Stimulated activated CD4-positive, alpha-beta T cell treated with anti-CD3 and anti-CD28 coated beads, TNF-alpha, amount 100 ng/mL, for 48 hours (primary cell): Measurements from ENCODE around the gene PRF1.
"Not testable (repeated sequence)": the region's sequence is repeated elsewhere in the genome, so short reads cannot be mapped to it uniquely, and the experiment has no call there.

Experiments
- DNase-seq, 3 donors: peaks; one replicate each; pipeline ENCODE4 v3.0.0-alpha.2; 2020; ENCODE audit warnings: low read depth in 3 of 3

PRF1 gene

DNA sequence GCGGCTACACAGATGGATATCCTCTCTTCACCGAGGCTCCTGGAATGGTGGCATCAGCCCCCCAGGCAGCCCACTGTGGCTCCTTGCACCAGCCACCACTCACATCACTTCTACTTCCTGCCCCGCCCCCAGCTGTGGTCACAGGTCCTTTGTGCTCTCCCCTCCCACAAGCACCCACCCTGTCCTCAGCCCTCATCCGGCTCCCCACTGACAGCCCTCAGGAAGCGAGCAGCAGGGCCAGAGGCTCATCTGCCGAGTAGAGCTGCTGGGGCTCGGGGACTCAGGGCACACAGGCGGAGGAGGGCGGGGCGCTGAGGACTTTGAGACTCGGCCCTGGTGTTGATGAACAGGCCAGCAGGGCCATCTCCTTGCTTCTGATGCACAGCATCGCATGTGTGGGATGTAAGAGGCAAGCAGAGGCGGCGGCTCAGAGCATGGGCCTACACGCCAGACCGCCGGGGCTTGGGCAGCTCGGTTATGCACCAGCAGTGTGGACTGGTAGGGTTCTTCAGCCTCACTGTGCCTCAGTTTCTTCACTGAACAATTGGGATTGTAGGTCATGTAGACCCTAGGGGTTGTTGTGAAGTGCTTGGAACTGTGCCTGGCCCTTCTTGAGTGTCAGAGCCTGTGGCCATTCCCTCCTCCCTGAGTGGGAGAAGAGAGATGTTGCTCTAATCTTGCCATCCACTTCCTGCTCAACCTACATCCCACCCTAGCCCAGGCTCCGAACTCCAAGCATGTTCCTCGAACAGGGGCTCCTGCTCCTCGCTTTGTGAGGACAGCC, at the start of gene PRF1:
Gene PRF1 (minus strand): TSS at position 77 of the 784 bp plus-strand sequence. CDS start 1,839 bp downstream, outside the sequence.
- DNase-seq: peak; percentile 40 to 65 (median 47)

DNA sequence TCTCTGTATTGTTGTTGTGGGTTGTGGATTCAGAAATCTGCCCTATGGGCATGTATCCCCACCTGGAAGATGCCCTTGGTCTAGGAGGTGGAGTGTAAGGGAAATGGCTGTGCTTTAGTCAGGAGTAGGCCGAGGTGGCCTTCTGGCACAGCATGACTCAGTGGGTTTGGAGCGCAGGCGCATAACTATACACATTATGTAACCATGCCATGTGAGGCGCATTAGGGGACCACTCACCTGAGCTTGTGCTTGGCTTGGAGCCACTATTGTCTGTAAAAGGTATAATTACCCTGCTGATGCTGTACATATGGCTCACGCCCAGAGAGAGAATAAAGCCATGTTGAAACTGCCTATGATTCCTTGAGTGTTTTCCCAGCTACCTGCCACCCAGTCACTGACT, 49.1 kb upstream of the PRF1 start:
- no peak for DNase-seq

DNA sequence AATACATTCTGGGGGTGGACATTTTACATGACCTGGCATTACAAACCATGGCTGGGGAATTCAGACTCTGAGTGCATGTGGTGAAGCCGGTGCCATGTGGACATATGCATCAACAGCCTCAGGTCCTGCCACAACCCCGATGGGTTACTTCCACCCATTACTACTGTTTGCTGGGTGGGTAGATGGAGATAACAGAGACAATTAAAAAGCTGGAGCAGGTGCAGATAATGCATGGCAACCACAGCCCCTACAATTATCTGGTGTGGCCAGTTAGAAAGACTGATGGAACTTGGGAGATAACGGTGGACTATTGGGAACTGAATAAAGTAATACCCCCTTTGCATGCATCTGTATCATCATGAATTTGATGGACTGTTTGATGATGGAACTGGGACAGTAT, 48.2 kb upstream of the PRF1 start:
- DNase-seq: no peak

DNA sequence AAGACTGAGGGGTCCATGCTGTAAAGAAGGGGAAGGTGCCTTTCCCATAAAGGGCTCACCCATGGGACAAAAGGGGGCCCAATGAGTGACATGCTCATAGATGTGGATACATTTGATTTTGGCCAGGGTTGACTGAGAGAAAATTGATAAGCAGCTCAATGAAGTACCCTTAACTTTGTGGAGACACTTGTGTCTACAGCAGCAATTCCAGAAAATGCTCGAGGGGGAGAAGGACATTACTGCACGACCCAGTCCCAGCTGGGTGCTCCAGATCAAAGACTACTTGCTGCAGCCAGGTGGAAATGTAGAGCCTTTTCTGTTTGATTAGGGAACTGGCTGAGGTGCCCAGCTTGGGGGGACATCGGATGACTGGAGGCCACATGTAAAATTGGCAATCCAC, 47.6 kb upstream of the PRF1 start:
- no peak for DNase-seq

DNA sequence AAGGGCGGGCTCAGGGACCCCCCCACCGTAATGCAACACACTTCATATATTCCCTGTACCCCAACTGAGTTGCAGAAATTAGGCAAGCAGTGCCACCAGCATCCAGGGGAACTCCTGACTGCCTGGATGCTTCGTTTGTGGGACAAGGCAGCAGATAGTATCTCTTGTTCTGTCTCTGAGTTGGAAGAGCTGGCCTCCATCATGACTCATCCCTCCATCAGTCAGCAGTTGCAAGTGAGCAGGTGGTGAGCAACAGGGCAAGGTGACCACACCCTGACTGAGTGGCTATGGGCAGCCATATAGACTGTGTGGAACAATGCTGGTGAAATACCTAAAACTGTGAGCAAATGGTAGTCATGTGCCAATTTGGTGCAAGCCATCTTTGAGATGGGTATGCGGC, 47.0 kb upstream of the PRF1 start:
- no peak for DNase-seq

DNA sequence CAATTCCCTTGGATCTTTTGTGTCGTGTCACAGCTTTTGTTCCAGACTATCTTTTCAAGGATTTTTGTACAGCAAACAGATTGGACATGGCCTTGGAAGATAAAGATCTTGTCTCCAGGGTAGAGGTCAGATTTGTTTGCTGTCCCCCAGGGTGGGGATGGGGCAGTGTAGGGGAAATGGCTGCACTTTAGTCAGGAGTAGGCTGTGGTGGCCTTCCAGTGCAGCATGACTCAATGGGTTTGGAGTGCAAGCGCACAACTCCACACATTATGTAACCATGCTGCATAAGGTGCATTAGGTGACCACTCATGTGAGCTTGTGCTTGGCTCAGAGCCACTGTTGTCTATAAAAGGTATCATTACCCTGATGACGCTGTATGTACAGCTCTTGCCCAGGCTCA, 45.9 kb upstream of the PRF1 start:
- DNase-seq: no peak

DNA sequence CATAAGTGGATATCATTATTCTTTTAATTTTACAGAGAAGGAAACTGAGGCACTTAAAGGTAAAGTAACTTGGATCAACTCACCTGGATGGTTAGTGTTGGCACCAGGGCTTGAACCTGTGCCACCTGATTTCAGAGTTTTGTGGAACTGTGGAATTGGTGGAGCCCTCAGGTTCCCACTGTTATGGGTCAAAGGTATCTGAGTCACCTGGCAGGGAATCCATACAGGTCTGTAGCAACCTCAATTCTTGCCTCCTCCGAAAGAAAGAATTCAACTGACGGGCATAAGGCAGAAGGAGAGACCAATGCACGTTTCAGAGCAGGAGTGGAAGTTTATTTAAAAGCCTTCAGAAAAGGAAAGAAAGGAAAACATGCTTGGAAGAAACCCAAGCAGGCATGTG, 44.5 kb upstream of the PRF1 start:
- no peak for DNase-seq

DNA sequence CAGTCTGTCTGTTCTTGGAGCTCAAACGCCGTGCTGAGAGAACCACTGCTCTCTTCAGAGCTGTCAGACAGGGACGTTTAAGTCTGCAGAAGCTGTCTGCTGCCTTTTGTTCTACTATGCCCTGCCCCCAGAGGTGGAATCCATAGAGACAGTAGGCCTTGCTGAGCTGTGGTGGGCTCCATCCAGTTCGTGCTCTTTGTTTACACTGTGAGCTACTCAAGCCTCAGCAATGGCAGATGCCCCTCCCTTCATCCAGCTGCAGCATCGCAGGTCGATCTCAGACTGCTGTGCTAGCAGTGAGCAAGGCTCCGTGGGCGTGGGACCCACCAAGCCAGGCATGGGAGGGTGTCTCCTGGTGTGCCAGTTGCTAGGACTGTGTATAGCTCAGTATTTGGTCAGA, 42.4 kb upstream of the PRF1 start:
- DNase-seq: not testable (repeated sequence)

DNA sequence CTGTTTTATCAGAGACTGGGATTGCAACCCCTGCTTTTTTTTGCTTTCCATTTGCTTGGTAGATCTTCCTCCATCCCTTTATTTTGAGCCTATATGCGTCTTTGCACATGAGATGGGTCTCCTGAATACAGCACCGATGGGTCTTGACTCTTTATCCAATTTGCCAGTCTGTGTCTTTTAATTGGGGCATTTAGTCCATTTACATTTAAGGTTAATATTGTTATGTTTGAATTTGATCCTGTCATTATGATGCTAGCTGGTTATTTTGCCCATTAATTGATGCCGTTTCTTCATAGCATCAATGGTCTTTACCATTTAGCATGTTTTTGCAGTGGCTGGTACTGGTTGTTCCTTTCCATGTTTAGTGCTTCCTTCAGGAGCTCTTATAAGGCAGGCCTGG, 40.7 kb upstream of the PRF1 start:
- DNase-seq: not testable (repeated sequence)

DNA sequence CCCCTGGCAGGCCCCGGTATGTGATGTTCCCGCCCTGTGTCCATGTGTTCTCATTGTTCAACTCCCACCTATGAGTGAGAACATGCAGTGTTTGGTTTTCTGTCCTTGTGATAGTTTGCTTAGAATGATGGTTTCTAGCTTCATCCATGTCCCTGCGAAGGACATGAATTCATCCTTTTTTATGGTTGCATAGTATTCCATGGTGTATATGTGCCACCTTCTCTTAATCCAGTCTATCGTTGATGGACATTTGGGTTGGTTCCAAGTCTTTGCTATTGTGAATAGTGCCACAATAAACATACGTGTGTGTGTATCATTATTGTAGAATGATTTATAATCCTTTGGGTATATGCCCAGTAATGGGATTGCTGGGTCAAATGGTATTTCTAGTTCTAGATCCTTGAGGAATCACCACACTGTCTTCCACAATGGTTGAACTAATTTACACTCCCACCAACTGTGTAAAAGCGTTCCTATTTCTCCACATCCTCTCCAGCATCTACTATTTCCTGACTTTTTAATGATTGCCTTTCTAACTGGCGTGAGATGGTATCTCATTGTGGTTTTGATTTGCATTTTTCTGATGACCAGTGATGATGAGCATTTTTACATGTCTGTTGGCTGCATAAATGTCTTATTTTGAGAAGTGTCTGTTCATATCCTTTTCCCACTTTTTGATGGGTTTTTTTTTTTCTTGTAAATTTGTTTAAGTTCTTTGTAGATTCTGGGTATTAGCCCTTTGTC, 37.3 kb upstream of the PRF1 start:
- not testable (repeated sequence) for DNase-seq

DNA sequence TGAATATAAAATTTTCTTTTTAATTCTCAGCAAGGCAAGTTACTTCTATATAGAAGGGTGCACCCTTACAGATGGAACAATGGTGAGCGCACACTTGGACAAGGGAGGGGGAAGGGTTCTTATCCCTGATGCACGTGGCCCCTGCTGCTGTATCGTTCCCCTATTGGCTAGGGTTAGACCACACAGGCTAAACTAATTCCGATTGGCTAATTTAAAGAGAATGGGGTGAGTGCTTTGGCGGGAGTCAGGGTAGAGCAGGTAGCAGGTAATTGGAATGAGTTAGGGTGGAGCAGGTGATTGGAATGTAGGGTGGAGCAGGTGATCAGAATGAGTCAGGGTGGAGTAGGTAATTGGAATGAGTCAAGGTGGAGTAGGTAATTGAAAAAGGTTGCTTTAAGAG, 32.0 kb upstream of the PRF1 start:
- not testable (repeated sequence) for DNase-seq

DNA sequence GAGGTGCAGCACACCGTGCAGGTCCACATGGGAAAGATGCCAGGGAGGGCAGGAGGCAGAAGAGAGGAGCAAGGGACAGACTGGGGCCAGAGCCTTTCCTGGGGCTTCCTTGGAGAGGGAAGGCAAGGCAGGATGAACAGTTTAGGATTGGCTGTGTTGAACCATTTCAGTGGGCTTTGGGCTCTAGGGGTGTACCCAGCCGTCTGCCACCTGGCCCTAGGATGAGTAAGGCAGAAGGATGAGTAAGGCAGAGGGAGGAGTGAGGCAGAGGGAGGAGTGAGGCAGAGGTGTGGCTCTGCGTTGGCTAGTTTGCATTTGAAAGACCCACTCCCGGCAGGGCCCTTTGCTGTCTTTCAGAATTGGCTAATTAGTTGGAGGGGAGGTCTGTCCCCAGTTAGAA, 31.5 kb upstream of the PRF1 start:
- DNase-seq: no peak

DNA sequence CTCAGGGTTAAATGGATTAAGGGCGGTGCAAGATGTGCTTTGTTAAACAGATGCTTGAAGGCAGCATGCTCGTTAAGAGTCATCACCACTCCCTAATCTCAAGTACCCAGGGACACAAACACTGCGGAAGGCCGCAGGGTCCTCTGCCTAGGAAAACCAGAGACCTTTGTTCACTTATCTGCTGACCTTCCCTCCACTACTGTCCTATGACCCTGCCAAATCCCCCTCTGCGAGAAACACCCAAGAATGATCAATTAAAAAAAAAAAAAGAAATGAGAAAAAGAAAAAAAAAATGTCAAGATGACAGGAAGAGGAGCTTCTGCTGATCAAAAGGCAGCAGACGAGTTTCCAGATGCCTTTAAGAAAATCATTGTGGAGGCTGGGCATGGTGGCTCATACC, 29.2 kb upstream of the PRF1 start:
- DNase-seq: not testable (repeated sequence)

DNA sequence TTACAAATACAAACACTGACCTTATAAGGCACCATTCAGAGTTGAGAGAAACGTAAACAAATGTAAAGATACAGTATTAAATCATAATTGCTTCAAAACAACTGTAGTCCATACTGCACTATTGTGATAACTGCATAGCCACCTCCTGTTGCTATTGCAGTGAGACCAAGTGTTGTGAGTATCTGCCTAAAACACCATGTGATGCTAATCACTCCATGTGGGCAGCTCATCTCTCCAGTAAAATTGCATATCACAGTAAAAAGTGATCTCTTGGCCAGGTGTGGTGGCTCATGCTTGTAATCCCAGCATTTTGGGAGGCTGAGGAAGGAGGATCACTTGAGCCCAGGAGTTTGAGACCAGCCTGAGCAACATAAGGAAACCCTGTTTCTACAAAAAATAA, 26.8 kb upstream of the PRF1 start:
- no peak for DNase-seq

DNA sequence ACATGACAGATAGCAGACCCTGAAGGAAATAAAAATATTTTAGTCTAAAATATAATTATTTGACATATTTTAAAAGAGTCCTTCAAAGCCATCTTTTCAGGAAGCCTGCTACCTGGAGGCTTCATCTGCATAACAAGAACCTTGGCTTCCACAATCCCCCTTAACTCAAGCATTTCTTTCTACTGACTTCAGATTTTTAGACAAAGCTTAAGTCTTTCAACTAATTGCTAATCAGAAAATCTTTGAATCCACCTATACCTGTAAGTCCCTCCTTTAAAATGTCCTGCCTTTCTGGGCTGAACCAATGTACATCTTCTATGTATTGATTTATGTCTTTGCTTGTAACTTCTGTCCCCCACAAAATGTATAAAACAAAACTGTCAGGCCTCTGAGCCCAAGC, 23.5 kb upstream of the PRF1 start:
- DNase-seq: no peak

DNA sequence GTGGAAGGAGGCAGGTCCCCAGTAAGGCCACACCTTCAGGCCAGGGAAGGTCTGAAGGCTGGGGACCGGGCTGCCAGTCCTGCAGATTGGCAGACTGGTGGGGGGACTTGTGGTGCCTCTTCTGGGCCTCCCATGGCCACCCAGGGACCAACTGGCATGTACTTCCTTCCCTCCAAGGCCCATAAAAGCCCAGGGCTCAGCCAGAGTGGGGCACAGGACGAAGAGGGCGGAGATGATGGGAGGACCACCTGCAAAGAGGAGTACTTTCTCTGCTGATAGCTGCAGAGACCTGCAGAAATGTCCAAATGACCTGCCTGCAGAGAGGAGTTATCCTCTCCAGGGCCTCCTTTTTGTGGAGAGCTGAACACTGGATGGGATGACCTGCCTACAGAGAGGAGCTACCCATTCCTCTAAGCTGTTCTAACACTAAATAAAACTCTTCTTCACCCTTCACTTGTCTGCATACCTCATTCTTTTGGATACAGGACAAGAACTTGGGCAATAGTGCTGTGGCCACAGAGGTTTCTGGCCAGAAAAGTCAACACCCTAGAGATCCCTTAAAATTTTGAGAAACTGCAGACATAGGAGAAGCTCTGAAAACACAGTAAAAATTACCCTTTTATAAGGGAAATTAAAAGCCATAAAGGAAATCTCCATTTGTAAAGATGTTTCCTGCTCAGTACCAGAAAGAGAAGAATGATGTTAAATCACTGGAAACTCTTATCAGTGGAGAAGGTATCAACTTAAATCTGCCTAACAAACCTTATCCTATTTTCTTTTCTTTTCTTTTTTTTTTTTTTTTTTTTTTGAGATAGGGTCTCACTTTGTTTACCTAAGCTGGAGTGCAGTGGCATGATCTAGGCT, 20.7 kb upstream of the PRF1 start:
- DNase-seq: no peak

DNA sequence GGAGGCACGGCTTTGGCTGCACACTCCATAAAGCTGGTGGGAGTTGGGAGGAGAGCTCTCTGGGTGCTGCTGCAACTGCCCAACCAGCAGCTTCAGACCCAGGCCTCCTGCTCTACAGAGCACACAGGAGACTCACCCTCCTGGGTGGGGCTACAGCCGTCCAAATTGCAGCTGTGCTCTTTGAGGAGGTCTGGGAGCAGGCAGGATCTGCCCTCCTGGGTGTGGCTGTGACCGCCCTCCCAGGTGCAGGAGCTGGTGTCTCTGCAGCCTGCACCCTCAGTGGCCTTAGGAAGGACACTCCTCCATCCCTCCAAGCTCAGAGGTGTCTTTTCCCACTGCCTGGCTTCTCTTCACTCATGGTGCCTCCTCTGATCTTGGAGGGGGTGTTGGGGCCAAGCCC, 20.0 kb upstream of the PRF1 start:
- DNase-seq: no peak

DNA sequence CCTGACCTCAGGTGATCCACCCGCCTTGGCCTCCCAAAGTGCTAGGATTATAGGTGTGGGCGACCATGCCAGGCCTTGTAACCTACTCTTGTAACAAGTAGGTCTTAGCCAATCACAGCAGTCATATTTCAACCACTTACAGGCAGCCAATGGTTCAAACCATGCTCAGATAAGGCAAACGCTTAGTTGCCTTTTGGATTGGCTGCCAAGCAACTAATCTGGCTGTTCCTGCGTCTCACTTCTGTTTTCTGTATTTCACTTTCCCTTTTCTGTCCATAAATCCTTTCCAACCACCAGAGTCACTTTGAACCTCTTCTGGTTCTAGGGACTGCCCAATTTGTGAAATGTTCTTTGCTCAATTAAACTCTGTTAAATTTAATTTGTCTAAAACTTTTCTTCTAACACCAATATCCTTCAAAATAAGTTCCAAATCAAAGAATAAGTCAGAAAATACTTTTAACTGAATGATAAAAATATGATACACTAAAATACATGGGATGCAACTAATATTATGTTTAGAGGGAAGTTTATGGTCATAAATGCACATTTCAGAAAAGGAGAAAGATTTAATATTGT, 19.1 kb upstream of the PRF1 start:
- DNase-seq: no peak

DNA sequence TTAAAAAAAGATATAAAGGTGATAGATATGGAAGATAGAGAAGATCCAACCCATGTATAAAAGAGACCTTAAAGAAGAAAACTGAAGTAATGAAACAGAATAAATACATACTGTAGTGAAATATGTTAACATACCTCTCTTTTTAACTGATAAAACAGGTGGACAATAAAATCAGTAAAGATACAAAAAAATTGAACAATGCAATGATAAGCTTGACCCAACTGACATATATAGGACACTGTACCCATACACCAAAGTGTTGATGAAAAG, 17.4 kb upstream of the PRF1 start:
- no peak for DNase-seq

DNA sequence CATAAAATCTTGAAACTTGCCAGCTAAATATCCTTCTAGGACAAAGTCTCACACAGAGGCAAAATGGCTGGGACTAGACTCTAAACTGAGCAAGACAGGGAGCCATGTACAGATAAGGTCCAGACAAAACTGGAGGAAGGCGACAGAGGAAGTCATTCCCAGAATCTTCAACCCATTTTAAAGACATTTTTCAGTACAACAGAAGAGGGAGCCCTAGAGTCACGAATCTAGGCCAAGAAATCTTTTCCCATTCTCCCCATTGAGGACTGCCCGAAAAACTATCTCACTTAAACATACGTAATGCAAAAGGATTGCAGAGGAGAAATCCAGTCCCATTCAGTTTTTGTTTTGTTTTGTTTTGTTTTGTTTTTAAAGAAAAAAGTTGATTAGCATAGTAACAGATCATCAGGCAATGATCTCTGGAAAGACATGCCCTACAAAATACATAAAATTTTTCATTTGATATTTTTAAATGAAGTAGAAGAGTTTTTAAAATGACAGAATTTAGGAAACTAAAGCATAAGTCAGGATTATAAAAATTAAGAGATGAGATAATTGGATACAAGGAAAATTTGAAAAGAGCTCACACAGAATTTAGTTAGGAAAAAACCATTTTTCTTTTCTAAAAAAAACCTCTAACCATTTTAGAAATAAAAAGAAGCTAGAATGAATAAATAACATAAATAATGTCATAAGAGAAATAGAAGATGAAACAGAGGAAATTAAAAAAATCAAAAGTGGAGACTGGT, 16.9 kb upstream of the PRF1 start:
- no peak for DNase-seq

DNA sequence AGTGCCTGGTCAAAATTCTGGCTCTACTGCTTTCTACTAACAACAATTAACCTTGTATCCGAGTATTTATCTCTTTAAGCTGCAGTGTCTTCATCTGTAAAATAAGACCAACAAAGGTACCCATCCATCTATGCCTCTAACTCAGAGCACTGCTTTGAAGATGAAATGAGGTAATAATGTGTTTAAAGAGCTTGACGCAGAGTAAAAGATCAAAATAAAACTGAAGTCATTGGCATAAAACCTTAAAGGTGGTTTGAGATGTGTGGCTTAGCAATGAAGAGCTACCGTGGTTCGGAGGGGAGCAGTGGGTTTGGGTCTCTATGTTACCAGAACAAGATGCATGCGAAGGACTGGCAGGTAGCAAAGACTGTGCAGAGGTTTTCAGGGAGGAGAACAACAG, 16.1 kb upstream of the PRF1 start:
- DNase-seq: no peak
